RPMI7951 (cell line): ENCODE results near the gene DNAH10. TPM values are rescaled to one million over a fixed set of nuclear protein-coding genes. Genes with fewer than 3 reads are reported as not detected.

Source experiments
- DNase-seq: peaks from one replicate; pipeline ENCODE4 v3.0.0-alpha.2; 2012; ENCODE audit warnings: low read depth
- total RNA-seq: library from RNA; depleted of rRNA; stranded (reverse); fragments of >200 nt; shearing (Covaris generic); gene quantifications from 2 replicates; pipeline ENCODE4 v1.2.3, GENCODE V29; 2014

The DNAH10 gene
- total RNA-seq, 1 experiment from 2014 or later = under 0.01 TPM

DNA sequence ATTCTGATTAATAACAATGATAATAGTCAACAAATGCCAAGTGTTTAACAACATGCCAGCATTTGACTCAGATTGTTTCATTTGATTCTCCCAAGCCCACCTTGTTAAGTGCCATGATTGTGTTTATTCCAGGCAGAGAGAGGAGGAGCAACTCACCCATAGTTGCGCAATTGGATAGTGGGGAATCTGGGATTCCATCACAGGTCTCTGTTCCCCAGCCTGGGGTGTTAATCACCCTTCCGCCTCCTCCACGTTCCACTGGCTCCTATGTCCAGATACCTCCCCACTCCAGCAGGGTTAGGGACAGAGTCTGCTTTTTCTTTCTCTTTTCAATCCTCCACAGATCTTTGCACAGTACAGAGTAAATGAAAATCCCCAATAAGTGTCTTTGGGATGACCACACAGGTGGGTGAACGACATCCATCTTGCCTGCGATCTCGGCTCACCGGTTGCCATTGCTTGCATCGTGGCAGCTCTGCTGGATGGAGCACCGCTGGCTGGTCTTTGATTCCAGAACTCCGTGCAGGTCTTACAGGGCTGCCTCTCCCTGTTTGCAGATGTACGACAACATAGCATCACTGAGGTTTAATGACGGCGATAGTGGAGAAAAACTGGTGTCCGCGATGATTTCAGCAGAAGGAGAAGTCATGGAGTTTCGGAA lies 78.8 kb downstream of the DNAH10 start:
- no peak for DNase-seq

DNA sequence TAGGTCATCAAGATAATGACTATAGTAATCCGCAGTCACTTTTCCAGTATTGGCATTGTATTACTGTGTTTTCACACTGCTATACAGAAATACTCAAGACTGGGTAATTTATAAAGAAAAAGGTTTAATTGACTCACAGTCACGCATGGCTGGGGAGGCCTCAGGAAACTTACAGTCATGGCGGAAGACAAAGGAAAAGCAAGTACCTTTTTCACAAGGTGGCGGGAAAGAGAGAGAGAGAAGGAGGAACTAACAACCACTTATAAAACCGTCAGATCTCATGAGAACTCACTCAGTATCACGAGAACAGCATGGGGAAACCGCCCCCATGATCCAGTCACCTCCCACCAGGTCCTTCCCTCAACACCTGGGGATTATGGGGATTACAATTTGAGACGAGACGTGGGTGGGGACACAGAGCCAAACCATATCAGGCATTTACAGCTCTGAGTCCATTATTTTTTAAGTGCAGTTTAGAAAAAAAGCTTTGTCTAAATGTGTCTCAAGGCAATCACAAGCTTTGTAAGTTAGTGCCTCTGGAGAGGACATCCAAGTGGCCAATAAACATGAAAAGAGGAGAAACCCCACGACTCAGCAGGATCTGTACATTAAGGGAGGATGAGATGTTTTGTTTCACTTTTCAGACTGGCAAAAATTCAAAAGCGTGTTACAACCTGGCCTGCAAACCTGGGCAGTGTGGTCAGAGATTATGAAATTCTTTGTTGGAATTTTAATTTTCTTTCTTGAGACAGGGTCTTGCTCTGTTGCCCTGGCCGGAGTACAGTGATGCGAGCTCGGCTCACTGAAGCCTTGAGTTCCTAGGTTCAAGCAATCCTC lies 82.0 kb downstream of the DNAH10 start:
- no peak for DNase-seq

DNA sequence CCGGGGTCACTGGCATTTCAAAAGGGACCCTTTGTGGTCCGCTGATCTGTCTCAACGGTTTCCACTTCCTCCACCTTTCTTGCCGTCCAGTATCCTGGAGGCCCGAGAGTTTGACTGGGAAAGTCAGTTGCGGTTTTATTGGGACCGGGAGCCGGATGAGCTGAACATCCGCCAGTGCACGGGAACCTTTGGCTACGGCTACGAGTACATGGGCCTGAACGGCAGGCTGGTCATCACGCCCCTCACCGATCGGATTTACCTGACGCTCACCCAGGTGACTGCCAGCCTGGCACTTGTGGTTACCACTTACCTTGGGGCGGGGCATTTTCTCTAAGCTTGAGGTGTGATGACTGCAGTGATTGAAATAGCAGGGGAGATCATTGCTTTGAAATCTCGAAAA lies 83.8 kb downstream of the DNAH10 start:
- no peak for DNase-seq

DNA sequence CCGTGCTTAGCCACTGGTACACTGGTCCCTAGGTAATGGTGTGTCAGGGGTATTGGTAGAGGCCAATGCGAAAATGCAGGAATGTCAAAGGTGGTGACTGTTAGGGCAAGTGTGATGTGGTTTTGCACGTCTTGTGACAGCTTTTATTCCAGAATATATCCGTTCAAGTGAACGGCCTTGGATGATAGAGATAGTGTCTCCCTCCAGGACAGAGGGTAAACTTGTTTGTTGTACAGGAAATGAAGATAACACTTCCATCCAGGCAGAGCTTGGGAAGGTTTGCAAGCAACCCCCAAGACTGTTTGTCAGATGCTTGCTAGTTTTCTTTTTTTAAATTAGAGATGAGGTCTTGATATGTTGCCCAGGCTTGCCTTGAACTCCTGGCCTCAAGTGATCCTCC lies 84.2 kb downstream of the DNAH10 start:
- no peak for DNase-seq

DNA sequence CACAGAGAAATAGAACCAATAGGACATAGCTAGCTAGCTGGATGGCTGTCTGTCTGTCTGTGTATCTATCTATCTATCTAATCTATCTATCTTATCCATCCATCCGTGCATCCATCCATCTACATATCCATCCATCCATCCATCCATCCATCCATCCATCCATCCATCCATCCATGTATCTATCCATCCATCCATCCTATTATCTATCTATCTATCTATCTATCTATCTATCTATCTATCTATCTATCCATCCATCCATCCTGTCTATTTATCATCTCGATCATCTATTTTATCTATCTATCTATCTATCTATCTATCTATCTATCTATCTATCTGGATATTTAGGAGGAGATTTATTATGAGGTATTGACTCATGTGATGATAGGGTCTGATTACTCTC lies 84.9 kb downstream of the DNAH10 start:
- DNase-seq = no peak

DNA sequence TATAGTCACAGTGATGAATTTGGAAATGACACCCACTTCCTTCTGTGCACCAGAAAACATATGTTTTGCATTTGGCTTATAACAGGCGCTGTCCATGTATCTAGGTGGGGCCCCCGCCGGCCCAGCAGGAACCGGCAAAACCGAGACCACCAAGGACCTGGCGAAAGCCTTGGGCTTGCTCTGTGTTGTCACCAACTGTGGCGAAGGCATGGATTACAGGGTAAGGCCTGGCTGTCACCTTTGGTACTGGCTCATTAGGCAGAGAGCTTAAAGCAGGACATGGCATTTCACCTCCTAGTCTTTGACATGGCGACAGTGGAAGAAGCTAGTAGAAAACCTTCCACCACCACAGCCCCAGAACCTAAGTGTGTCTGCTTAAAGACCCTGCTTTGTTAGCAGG lies 85.8 kb downstream of the DNAH10 start:
- DNase-seq = no peak

DNA sequence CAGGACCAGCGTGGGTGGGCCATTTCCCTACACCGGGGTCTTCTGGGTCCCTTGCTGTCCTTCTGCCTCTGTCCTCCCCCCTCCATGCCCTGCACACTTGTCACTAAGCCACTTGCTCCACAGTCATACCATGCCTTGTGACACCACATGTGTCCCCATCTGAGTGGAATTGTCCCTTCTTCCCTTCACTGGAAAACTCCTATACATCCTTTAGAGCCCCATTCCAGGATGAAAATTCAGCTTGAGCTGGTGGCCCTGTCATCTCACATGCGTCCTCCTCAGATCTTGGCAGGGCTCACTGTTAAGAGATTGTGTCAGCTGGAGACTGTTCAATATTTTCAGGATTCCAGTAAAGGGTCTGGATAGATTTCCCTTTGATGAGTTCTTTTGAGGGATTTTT lies 87.4 kb downstream of the DNAH10 start:
- no peak for DNase-seq

DNA sequence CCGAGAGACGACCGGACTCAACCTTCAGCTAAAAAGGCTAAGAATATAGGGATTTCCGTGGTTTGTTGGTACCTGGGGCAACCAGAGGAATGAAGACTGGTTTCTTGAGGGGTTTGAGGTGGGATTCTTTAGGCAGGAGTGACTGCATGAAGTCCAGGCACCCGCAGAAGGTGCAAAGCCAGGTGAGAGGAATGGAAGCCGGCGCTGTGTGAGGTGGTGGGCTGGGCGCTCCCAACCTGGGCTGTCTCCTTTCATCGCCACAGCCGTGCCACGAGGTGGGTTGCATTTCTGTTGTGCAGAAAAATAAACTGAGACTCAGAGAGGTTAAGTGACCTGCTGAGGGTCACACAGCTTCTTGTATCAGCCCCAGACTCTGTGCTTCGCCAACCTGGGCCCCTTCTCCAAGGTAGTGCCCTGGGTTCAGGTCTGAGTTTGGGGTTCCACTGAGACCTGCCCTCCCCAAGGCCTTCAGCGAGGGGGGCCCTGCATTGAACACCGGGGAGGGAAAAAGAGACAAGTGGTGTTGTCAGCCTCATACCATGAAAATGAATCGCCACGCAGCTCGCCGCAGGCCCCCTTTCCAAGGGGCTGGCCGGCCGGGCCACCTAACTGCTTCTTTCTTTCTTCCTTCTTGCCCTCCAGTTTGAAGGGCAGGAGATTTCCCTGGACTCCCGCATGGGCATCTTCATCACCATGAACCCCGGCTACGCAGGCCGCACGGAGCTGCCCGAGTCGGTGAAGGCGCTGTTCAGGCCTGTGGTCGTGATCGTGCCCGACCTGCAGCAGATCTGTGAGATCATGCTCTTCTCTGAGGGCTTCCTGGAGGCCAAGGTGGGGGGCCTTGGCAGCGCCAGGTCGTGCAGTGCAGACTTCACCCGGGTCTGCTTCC lies 88.4 kb downstream of the DNAH10 start:
- DNase-seq = no peak

DNA sequence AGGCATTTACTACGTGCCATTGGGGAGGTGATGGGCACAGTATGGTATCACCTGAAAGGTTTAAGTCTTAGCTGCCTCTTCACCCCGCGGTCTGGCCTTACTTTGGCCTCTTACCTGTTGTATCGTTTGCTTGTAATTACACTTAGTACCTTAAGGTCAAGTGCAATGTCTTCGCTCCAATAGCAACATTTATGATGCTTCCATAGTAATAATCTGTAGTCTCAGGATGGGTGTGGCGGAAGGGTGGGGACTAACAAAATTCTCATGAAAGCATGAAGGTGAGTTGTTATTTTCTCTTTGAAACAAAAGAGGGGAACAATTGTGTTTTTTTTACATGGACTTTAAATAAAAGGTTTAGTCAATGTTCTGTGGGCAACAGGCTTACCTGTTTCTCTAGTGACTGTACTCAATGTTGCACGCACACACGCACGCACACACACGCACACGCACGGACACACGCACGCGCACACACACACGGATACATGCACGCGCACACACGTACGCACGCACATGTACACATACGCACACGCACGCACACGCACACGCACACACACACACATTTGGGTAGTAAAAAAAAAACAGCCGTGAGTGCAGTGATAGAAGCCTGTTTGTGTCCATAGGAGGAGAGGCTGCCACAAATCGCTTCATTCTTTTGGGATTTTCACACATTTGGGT lies 91.4 kb downstream of the DNAH10 start:
- no peak for DNase-seq

DNA sequence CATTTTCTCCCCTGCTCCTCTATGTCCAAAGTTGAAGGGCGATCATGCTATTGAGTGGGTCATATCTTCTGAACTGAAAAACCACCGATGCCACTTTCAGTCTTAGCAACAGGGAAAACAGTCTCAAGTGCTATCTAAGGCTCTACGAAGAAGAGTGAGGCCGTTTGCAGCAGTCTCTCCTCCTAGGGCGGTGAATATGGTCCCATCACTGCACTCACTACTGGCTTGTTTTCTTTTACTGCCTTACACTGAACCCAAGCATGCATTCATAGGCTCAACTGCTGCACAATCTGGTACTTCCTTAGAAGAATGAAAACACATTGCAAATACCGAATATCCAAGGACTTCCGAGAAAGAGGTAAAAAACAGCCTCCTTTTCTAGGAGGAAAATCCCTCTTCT lies 92.1 kb downstream of the DNAH10 start:
- DNase-seq = no peak

DNA sequence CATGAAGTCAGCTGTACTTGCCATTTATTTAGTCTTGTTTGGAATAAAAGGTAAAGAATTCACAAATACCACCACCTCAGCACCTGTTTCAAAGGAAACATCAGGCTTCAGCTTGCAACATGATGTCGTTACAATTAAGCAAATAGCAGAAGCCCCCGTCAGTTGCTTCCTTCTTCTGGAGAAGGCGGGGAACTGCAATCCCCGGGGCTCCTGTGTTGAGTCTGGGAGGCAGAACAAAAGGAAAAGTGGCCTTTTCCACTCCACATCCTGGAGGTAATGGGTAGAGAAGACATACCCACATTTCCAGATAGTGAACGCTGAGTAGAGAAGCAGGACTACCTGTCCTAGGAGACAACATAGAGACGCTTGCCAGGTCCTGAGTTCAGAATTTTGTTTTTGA lies 92.8 kb downstream of the DNAH10 start:
- DNase-seq = no peak

DNA sequence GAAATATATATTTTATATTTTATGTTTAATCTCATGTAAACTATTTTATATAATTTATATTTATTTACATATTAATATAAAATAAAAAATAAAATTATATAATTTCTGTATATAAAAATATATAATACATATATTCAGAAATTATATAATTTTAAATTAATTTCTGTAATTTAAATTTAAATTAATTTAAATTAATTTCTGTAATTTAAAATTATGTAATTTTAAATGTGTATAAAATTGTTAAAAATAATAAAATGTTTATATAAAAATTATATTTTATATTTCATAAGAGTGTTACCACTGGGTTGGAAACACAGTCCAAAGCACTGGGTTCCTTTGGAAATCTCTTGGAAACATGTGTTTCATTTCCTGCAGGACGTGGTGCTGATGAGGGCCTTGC lies 94.6 kb downstream of the DNAH10 start:
- DNase-seq = no peak

DNA sequence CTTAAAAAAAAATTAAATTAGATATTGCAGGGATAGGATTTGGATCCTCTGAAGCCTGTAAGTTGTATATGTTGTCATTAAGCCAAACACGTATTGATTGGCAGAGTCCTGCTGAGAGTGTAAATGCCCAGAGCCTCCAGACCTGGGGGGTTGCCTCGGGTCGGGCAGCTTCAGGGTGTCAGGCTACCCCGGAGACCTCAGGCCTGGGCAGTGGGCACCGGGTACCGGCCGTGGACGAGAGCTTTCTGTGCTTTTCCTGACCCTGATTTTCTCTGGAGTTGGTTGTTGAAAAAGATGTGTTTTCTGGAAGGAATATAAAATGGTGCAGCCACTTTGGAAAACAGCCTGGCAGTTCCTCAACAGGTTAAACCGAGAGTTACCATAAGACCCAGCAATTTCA lies 96.1 kb downstream of the DNAH10 start:
- no peak for DNase-seq

DNA sequence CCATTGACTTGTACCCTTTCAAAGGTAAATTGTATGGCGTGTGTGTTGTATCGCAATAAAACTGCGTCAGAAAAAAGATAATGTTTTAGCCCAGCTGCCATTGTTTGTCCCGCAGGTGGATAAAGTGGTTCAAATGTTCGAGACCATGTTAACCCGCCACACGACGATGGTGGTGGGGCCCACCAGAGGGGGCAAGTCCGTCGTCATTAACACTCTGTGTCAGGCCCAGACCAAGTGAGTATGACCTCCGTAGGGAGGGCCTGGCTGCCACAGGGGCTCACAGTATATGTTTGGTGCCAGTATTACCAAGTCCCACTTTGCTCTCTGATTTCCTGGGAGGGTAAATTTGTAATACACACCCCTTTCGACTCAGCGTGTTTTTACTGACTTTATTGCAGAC lies 96.9 kb downstream of the DNAH10 start:
- DNase-seq = no peak

DNA sequence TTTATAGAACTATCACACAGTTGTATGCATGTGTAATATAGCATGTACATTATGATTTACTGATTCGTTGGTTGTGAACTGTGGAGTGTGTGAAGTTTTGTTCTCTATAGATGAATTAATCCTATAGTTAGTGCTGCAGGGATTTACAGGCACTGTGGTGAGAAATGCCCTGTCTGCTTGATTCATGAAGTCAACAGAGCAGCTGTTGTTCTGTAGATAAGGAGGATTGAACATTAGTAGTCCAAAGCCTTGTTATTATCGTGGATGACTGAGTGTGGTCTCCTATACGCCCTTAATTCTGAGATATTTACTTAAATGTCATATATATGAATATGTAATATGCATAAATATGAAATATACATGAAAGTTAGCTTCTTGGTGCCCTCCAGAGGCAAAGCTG lies 98.3 kb downstream of the DNAH10 start:
- no peak for DNase-seq

DNA sequence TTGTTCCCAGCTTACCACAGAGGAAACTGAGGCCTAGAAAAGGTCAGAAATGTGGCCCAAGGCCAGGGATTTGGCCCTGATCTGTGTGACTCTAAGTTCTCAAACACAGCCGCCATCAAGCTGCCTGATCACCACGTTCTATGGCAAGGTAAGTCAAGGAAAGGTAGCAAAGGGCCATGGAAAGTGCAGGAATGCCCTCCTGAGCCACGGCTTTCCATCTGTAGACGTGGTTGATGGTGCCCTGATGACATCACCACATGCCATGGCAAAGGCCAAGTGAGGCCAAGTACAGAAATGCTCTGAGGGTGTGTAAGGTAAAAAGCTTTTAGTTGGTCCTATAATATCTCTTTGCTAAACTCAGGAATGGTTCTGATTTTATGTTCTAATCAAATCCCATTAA lies 99.3 kb downstream of the DNAH10 start:
- DNase-seq = no peak

DNA sequence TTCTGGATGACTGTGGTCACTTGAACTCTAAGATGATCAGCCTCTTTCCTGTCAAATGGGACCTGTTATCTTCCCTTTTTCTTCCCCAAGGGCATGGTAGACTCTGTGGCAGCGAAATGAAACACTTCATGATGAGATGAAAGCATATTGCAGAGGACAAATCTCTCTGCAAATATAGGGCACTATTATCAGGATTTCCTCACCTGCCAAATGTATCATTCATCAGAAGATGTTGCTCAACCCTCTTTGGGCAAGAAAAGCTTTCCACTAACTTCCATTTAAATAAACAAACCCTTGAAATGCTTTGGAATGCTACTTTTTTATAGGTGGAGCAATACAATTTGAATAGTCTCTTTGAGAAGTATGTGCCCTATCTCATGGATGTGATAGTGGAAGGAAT lies 105.0 kb downstream of the DNAH10 start:
- DNase-seq = no peak

DNA sequence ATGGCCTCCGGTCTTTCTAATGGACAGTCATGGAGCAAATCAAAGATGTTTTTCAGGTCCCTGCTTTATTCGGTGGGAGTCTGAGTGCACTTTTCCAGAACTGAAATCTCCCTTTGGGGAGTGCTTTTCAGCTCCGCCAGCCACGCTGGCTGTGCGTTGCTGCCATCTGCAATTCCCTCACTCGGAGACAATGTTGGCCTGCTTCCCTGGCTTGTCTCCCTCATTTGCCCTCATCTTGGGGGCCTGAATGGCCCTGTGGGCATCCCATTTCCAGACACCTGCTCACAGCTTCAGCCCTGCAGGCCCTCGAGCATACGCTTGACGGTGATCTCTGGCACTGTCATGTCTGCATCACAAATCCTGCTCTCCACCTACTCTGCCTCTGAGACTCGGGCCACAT lies 106.7 kb downstream of the DNAH10 start:
- DNase-seq = no peak

DNA sequence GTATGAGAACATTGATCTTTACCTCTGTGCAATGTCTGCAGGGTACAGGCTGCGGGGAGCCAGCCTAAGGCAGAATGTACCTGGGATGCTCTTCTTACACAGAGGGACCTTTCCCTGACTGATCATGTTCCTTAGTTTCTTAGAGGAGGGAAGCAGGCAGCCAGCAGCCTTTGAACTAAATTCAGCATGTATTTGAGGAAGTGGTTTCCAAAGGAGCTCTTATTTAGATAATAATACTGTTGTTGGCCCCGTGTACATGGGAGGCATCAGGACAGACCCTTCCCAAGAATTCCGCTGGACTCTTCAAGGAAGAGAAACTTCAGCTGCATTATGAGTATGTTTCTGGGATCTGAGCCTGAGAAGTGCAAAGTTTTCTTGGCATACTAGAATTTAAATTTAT lies 111.7 kb downstream of the DNAH10 start:
- no peak for DNase-seq

DNA sequence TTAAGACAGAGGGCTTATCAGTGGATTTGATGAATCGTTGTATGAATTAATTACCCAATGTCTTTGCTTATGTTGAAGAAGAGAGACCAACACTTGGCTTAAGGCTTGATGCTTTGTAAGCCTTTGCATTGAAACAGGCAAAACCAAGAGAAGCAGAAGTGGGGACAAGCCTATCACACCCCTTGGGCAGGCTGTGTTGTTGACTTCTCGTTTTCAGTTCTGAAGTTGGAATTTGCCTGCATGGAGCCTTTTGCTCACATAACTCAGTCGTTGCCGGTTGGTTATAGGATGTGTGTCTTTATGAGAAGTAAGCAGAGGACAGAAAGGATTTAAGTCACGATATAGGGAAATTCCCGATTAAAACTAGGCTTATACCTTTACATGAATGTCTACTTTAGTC lies 115.9 kb downstream of the DNAH10 start:
- no peak for DNase-seq

DNA sequence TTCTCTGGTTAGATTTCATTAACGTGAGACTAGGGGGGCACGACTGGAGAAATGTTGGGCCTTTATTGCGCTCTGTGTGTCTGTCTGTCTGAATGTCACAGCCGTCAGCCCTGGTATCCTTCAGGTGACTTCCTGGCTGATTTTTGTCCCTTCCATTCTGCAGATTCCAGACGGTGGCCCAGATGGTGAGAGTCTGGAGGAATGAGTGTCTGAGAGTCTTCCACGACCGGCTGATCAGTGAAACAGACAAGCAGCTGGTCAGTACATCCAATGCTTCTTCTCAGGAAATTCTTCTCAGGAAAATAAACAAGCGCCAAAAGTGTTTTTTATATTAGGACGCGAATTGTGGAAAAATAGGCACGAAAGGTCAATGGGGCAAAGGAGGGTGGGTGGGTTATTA lies 117.0 kb downstream of the DNAH10 start:
- no peak for DNase-seq

DNA sequence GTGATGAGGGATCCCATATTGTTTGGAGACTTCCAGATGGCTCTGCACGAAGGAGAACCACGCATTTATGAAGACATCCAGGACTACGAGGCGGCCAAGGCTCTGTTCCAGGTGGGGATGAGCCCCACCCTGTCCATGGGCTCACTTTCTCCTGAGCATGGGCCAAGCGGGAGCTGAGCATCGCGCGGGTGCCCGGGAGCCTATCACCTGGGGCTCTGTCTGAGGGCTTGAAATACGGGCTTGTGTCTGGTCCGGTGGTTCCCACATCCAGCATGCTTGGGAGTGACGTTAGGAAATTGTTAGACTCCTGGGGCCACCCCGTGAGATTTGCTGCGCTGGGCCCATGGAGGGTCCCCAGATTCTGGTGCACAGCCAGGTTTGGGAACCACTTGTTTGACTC lies 117.6 kb downstream of the DNAH10 start:
- no peak for DNase-seq
